Activated CD4-positive, alpha-beta T cell treated with anti-CD3 and anti-CD28 coated beads, Interleukin-2, amount 50 U/mL, for 1 hour (primary cell): Measurements from ENCODE around the gene IGF2BP1.
"Not testable (repeated sequence)": the region's sequence is repeated elsewhere in the genome, so short reads cannot be mapped to it uniquely, and the experiment has no call there.

ENCODE experiments used
- DNase-seq: peaks from one replicate; pipeline ENCODE4 v3.0.0-alpha.2; 2020

The IGF2BP1 gene

GRCh38 chr17:48995974-48996721, 1.0 kb upstream of the IGF2BP1 start:
- no peak for DNase-seq

GRCh38 chr17:48996722-48997102, 473 bp upstream of the IGF2BP1 start:
- DNase-seq, result no peak

GRCh38 chr17:48997827-48998586, 822 bp downstream of the IGF2BP1 start:
- no peak for DNase-seq

- DNase-seq, result no peak
Measured at GRCh38 chr17:48998587-48999440, 1.6 kb downstream of the IGF2BP1 start.

- DNase-seq, result no peak
Measured at GRCh38 chr17:49000943-49001342, 3.8 kb downstream of the IGF2BP1 start.

GRCh38 chr17:49001671-49002070, 4.5 kb downstream of the IGF2BP1 start:
- DNase-seq, result no peak

GRCh38 chr17:49002331-49002730, 5.1 kb downstream of the IGF2BP1 start:
- DNase-seq, result no peak

GRCh38 chr17:49002766-49003165, 5.6 kb downstream of the IGF2BP1 start:
- no peak for DNase-seq

GRCh38 chr17:49003557-49004511, 6.6 kb downstream of the IGF2BP1 start:
- DNase-seq, result no peak

- DNase-seq, result no peak
Measured at GRCh38 chr17:49005140-49005539, 8.0 kb downstream of the IGF2BP1 start.

- DNase-seq, result not testable (repeated sequence)
Measured at GRCh38 chr17:49008908-49009307, 11.7 kb downstream of the IGF2BP1 start.

- no peak for DNase-seq
Measured at GRCh38 chr17:49012769-49013255, 15.6 kb downstream of the IGF2BP1 start.

GRCh38 chr17:49013311-49014213, 16.4 kb downstream of the IGF2BP1 start:
- DNase-seq, result no peak

GRCh38 chr17:49015179-49015923, 18.2 kb downstream of the IGF2BP1 start:
- no peak for DNase-seq

- no peak for DNase-seq
Measured at GRCh38 chr17:49015924-49016774, 19.0 kb downstream of the IGF2BP1 start.

GRCh38 chr17:49016775-49017463, 19.7 kb downstream of the IGF2BP1 start:
- no peak for DNase-seq

- no peak for DNase-seq
Measured at GRCh38 chr17:49018116-49018612, 21.0 kb downstream of the IGF2BP1 start.

GRCh38 chr17:49018748-49019147, 21.6 kb downstream of the IGF2BP1 start:
- DNase-seq, result no peak
